HUDEP-2 (cell line): ENCODE data around the gene MRPL21.

ENCODE experiments used
- DNase-seq, 76 experiments: peaks; one replicate each; lab custom pipeline; 2025; ENCODE audit not compliant: unreplicated experiment in 76 of 76; lab: John Stamatoyannopoulos, UW

The MRPL21 gene

DNA sequence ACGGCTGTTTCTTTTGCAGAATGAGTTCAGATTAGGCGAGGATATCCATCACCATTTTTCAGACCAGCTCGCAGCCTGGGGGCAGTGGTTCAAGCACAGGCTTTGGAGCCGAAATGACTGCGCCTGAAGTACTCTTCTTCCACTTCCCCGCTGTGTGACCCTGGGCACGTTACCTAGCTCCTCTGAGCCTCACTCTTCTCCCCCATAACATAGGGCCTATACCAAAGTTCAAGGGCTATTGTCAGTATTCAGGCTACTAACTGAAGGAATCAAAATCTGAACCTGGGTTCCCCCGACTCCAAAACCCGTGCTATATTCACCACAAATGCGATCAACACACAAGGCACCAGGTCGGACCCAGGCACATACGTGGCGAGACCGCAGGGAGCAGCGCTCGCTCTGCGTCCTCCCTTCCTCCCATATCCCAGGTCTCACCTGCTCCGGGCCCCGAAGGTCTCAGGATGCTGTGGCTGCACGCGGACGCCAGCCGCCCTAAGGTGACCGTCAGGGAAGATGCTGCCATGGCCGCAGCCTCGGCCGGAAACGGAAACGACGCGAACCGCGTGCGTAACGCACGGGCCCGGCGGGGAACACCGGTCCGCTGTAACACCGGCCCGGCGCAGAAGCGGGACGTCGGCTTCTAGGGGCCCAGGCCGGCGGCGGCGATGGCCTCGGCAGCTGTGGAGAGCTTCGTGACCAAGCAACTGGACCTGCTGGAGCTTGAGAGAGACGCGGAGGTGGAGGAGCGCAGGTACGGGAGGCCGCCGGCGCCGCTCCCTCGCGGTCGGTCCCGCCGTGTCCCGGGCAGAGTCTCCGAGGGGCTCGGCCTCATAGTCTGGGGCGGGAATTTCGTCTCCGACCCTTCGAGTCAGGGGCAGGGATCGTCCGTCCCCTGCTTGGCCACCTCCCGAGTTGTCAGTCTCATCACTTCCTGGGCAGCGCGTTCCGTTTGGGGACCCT lies at the start of gene MRPL21, which contains the start of gene IGHMBP2:
Gene MRPL21, minus strand, starts transcription at position 545 of the 960 bp plus-strand sequence. Its CDS starts 22 bp downstream, at position 523.
Gene IGHMBP2, plus strand, starts transcription at position 604 of the 960 bp plus-strand sequence. Its CDS starts 62 bp downstream, at position 666.
- DNase-seq: peak in 72 of 76 experiments; percentile 11 to 87 (median 66)

- no peak for DNase-seq
Observed at GRCh38 chr11:68950762-68951161, 47.1 kb upstream of the MRPL21 start.

DNA sequence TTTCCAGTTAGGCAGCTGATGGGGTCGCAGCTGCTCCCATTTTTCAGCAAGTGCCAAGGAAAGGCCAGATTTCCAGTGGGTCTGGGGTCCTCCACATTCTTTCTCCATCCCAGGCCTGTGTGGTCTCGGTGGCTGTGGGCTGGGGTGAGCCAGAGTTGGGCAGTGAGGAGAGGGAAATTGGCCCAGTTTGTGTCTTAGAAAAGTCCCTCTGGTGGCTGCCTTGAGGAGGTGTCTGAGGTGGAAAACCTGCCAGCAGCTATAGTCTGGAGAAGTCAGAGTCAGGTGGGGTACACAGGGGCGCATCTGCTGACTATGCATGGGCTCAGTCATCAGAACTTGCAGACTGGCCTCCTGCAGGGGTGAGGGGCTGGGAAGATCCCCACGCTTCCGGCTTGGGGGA lies 46.6 kb upstream of the MRPL21 start:
- peak in 11 of 76 experiments; percentile 3 to 34 (median 18) for DNase-seq

GRCh38 chr11:68948935-68949334 lies 45.3 kb upstream of the MRPL21 start:
- DNase-seq: no peak

GRCh38 chr11:68948496-68948895 lies 44.9 kb upstream of the MRPL21 start:
- no peak for DNase-seq

DNA sequence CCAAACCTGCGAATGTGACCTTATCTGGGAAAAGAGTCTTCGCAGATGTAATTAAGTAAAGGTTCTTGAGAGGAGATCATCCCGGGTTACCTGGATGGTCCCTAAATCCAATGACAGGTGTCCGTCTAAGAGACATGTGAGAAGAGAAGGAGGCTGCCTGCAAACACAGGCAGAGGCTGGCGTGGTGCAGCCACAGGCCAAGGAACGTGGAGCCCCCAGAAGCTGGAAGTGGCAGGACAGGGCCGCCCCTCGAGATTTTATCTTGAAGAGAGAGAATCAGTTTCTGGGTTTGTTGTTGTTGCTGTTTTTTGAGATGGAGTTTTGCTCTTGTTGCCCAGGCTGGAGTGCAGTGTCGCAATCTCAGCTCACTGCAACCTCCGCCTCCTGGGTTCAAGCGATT lies 43.5 kb upstream of the MRPL21 start:
- no peak for DNase-seq

GRCh38 chr11:68946416-68947090 lies 42.9 kb upstream of the MRPL21 start:
- no peak for DNase-seq

GRCh38 chr11:68942751-68943271 lies 39.2 kb upstream of the MRPL21 start:
- no peak for DNase-seq

DNA sequence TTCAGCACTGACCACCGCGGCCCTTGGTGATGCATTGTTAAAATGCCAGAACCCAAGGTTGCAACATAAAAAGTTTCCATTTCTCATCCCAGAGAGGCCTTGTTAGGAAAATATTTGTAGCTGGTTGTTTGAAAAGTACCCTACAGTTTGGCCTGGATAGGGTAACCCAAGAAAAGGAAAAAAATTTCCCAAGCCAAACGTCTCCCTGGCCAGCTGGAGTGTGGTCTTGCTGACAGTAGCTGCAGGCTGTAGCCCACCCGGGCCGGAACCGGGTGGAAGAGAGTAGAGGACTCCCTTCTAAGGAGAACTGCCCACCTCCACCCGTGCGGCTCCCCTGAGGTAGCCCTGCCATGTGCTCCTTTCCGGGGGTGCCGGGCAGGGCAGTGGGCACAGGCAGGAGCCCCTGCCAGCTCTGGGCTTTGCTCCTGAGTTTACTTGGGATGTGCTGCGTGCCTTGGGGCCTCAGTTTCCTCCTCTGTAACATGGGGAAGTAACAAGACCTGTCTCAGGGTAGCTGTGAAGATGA lies 38.5 kb upstream of the MRPL21 start:
- no peak for DNase-seq

DNA sequence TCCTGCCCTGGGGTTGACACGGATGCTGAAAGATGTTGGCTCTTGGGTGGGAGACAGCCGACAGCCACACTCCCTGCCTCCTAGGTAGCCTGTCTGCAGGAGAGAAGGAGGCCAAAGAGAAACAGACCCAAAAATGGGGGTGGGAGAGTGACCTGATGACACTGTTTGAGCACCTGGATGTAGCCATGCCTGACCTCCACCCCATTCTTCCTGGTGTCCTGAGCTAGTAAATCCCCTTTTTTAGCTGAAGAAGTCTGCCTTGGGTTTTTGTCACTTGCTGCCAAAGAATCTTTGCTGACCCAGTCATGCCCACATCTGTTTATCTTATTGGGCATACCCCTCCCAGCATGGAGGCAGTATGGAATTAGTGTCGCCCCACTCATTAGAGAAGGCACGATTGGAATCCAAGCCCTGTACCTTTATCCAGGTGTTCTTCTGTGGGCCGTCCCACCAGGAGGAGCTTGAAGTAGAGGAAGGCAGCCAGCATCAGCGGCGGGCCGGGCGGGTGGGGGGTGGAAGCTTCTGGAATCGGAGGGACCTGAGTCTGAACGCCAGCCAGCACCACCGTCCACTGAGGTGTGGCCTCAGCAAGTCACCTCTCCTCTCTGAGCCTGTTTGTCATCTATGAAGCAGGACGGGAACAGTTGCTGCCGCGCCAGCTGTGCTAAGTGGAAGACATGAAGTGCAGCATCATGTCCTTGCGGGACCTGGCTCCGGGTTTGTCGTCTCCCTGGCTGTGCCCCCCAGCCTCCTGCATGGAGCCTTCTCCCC lies 37.9 kb upstream of the MRPL21 start:
- no peak for DNase-seq

GRCh38 chr11:68940651-68941323 lies 37.2 kb upstream of the MRPL21 start:
- no peak for DNase-seq

DNA sequence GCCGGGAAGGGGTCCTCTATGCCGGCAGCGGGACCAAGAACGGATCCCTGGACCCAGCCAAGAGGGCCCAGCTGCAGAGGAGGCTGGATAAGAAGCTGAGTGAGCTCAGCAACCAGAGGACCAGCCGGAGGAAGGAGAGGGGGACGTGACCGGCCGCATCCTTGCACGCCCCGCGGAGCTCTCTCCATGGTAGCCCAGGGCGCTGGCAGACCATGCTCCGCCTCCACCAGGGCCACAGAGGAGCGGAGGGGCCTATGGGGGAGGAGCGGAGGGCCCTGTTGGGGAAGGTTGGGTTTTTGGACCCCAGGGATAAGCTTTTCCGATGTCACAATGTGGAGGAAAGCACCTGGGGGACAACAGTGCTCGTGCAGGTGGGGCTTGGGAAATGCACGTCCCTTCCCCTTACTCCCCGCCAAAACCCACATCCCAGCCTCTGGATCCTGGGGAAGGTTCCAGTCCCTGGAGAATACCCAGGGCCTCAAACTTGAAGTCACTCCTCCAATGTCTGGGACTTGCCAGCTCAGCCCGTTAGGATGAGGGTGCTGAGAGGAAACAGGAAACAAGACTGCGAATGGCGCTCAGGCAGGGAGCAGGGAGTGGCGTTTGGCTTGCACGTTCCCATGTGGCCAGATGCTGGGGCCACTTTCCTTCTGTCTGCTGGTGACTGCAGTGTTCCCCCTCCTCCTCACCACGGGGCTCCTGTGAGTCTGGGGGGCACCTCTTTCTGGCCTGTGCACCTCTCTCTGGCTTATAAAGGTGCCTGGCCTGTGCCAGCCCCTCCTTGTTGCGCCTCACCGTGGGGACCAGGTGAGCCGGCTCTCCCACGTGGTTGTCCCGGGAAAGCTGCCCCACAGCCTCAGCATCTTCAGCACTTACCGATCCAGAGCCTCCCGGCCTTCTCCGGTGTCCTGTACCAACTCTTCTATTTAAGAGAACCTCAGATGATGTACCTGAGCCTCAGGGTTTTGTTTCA lies 36.2 kb upstream of the MRPL21 start:
- DNase-seq: no peak

DNA sequence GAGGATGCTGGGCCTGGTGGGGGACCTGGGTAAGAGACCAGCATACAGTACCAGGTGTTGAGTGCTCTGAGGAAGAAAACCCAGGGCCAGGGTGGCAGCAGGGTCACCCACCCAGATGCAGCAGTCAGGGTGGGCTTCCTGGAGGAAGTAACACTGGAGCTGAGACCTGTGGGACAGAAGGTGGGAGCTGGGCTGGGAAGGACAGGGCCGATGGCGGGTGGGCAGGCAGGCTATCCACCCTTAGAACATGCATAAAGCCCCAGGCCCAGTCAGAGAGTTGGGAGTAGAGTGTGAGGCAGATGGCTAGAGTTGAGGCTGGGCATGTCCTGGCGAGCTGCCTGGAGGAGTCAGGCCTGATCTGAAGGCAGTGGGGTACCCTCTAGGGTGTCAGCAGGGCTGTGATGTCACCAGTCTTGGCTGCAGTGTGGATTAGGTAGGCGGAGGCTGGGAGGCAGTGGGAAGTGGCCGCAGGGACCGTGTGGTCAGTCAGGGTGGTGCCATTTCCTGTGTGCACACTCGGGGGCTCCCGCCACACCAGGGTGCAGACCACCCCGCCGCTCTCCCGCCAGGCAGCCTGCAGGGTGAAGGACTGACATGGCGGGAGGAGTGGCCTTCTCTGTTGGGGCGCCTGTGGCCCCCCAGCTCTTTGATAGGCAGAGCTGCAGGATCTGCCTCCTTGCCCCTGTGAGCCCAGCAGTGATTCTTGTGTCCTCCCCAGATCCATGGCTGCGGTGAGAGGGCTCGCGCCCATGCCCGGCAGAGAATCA lies 35.4 kb upstream of the MRPL21 start:
- DNase-seq: no peak

- DNase-seq: no peak
Observed at GRCh38 chr11:68938088-68938487, 34.5 kb upstream of the MRPL21 start.

DNA sequence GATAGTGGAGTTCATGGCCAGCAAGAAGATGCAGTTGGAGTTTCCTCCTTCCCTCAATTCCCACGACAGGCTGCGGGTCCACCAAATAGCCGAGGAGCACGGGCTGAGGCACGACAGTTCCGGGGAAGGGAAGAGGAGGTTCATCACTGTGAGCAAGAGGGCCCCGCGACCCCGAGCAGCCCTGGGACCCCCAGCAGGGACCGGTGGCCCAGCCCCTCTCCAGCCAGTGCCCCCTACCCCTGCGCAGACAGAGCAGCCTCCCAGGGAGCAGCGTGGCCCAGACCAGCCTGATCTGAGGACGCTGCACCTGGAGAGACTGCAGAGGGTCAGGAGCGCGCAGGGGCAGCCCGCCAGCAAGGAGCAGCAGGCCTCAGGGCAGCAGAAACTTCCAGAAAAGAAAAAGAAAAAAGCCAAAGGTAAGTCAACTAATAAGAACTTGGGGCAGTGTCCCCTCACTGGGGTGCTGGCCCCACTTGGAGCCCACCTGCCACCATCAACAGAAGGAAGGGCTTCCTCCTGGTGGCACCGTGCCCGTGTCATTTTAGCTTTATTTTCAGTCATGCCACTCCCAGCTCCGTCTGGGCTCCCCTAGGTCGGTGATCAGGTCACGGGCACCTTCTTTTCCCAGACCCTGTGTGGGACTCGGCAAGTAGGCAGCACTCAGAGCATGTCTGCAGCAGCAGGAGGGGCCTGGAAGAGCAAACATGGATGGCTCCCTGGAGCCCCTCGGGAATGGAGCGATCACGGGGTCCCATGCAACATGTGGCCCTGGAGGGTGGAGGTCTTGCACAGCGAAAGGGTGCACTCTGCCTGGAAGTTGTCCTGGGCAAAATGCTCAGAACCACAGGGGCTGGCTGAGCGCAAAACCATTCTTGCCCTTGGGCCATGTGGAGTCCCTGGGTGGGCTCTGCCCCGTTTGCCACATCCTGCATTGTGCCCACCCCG lies 33.3 kb upstream of the MRPL21 start:
- no peak for DNase-seq

GRCh38 chr11:68936358-68936636 lies 32.7 kb upstream of the MRPL21 start:
- no peak for DNase-seq
